SK-N-SH (cell line): ENCODE data around the gene SLC12A6. TPM values are rescaled to one million over a fixed set of nuclear protein-coding genes. Genes with fewer than 3 reads are reported as not detected.

Experiments
- CTCF ChIP-seq: fragments of 200-600 bp; sonication (generic); IDR thresholded peaks from 2 replicates; pipeline ENCODE4 v1.6.1; 2017; ENCODE audit warnings: antibody characterized with exemption, mild to moderate bottlenecking, moderate library complexity
- FOXJ3 ChIP-seq: sonication (generic); formaldehyde crosslinking; IDR thresholded peaks from 2 replicates; pipeline ENCODE4 v1.5.1; 2020; ENCODE audit warnings: mild to moderate bottlenecking, missing genetic modification reagents
- IRF3 ChIP-seq: fragments of 150-350 bp; IDR thresholded peaks from 2 replicates; pipeline ENCODE4 v1.6.1; 2016; ENCODE audit warnings: mild to moderate bottlenecking, low read depth, low read length
- RCOR1 ChIP-seq: fragments of 150-350 bp; IDR thresholded peaks from 2 replicates; pipeline ENCODE4 v1.6.1; 2017; ENCODE audit warnings: antibody characterized with exemption, low read length
- REST ChIP-seq: IDR thresholded peaks from 2 replicates; pipeline ENCODE4 v1.6.1; 2012; ENCODE audit warnings: mild to moderate bottlenecking, low read depth, low read length, moderate library complexity
- SIN3A ChIP-seq: IDR thresholded peaks from 2 replicates; pipeline ENCODE4 v1.6.1; 2012; ENCODE audit warnings: low read depth, mild to moderate bottlenecking, low read length, moderate library complexity, borderline replicate concordance
- TCF12 ChIP-seq: IDR thresholded peaks from 2 replicates; pipeline ENCODE4 v1.4.0; 2012
- USF2 ChIP-seq: fragments of 150-350 bp; IDR thresholded peaks from 2 replicates; pipeline ENCODE4 v1.6.1; 2017; ENCODE audit warnings: antibody characterized with exemption, low read length, low read depth, borderline replicate concordance
- ZBTB33 ChIP-seq: IDR thresholded peaks from 2 replicates; pipeline ENCODE4 v1.4.0; 2012; ENCODE audit warnings: low read depth, borderline replicate concordance
- polyA plus RNA-seq, 3 experiments: library from polyadenylated mRNA; depleted of rRNA; stranded (reverse); fragments of >200 nt; gene quantifications; 2 replicates each; pipeline ENCODE4 v1.2.3, GENCODE V29; 2012

The SLC12A6 gene
- polyA plus RNA-seq, 1 of the 3 experiments (the other 2 are of a cell fraction): 7.7 TPM

DNA sequence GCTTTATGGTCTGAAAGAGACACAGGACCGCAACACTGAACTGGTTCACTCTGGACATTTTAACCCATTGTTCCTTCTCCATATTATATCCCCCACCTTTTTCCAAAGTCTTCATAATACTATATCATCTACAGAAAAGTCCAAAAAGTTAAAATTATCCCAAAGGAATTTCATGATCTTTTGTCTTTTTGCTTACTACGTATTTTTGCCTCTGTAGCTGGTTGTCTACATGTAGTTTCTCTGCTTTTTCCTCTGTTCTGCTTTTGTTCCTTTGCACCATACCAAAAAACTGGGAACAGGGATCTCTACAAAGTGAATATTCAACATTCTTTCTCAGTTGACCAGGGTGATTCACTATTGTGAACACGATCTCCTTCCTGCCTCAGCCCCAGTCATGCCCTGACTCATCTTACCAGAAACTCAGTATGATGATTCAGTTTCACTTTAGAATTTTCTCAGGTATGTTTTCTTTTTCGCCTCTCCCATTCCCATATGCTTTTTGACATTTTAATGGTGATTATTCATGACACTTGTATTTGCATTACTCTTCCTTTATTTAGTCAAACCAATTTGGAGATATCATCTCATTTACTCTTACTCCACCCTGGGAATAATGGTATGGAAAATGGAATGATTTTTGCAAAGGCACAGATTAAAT, 98.3 kb downstream of the SLC12A6 start (continued):
- TF ChIP-seq RCOR1: no peak
- no peak for TF ChIP-seq USF2
- no peak for TF ChIP-seq ZBTB33
- no peak for TF ChIP-seq CTCF
- peak; percentile 77 for TF ChIP-seq TCF12
- no peak for TF ChIP-seq FOXJ3
- TF ChIP-seq REST: no peak
- TF ChIP-seq IRF3: no peak
- TF ChIP-seq SIN3A: no peak
